HepG2 (cell line): ENCODE data around the gene PBOV1. TPM values are rescaled to one million over a fixed set of nuclear protein-coding genes. Genes with fewer than 3 reads are reported as not detected.

Experiments
- ETV5 ChIP-seq: IDR thresholded peaks from 2 replicates; pipeline ENCODE4 v1.6.1; 2018; ENCODE audit warnings: missing biosample characterization, missing genetic modification reagents, inconsistent platforms, borderline replicate concordance
- FOXA1 ChIP-seq, 2 experiments: fragments of 450-650 bp in 1 of 2; sonication (generic) in 1 of 2; formaldehyde crosslinking in 1 of 2; IDR thresholded peaks; 2 replicates each; pipeline versions ENCODE4 v1.4.0 to v1.6.1; 2016 to 2020; ENCODE audit warnings: missing genetic modification reagents in 1 of 2
- GATAD2A ChIP-seq: IDR thresholded peaks from 2 replicates; pipeline ENCODE4 v1.6.1; 2016
- HNF4A ChIP-seq: sonication (generic); formaldehyde crosslinking; IDR thresholded peaks from 2 replicates; pipeline ENCODE4 v1.4.0; 2020; ENCODE audit warnings: missing genetic modification reagents
- KDM6A ChIP-seq: IDR thresholded peaks from 2 replicates; pipeline ENCODE4 v1.6.1; 2016; ENCODE audit warnings: low read depth
- LCORL ChIP-seq, 2 experiments: fragments of 450-650 bp in 1 of 2; sonication (generic) in 1 of 2; formaldehyde crosslinking in 1 of 2; IDR thresholded peaks; 2 replicates each; pipeline versions ENCODE4 v1.5.0 to v1.6.1; 2017 to 2020; ENCODE audit warnings: antibody characterized with exemption in 1 of 2, missing genetic modification reagents in 1 of 2
- NCOA2 ChIP-seq: sonication (generic); formaldehyde crosslinking; IDR thresholded peaks from 2 replicates; pipeline ENCODE4 v1.8.0; 2022; ENCODE audit warnings: inconsistent platforms
- RBM22 ChIP-seq: fragments of 200-400 bp; formaldehyde crosslinking; optimal IDR thresholded peaks from 2 replicates; pipeline ENCODE3; 2017; ENCODE audit warnings: mild to moderate bottlenecking, low read length, moderate library complexity
- RXRB ChIP-seq: IDR thresholded peaks from 2 replicates; pipeline ENCODE4 v1.6.1; 2016; ENCODE audit warnings: borderline replicate concordance, missing genetic modification reagents, missing compliant biosample characterization
- SMARCE1 ChIP-seq: fragments of 450-650 bp; IDR thresholded peaks from 2 replicates; pipeline ENCODE4 v1.6.1; 2017; ENCODE audit warnings: borderline replicate concordance
- TBX2 ChIP-seq: sonication (generic); formaldehyde crosslinking; IDR thresholded peaks from 2 replicates; pipeline ENCODE4 v1.5.0; 2020; ENCODE audit warnings: missing genetic modification reagents, mild to moderate bottlenecking, borderline replicate concordance
- TCF7 ChIP-seq: sonication (generic); IDR thresholded peaks from 2 replicates; pipeline ENCODE4 v1.6.1; 2016; ENCODE audit warnings: antibody characterized with exemption, low read depth
- ZNF558 ChIP-seq: sonication (generic); formaldehyde crosslinking; IDR thresholded peaks from 2 replicates; pipeline ENCODE4 v1.9.0; 2022; ENCODE audit warnings: mild to moderate bottlenecking, missing genetic modification reagents, borderline replicate concordance
- ZNF572 ChIP-seq: sonication (generic); formaldehyde crosslinking; IDR thresholded peaks from 2 replicates; pipeline ENCODE4 v1.5.1; 2020; ENCODE audit warnings: mild to moderate bottlenecking, missing genetic modification reagents
- ZNF614 ChIP-seq: IDR thresholded peaks from 2 replicates; pipeline ENCODE4 v1.6.1; 2018; ENCODE audit warnings: missing biosample characterization, missing genetic modification reagents, inconsistent platforms, borderline replicate concordance
- polyA plus RNA-seq, 8 experiments: library from polyadenylated mRNA; depleted of rRNA in 3 of 8; stranded (reverse) in 7 of 8; unstranded in 1 of 8; fragments of >200 nt; fragmentation: Illumina TruSeq in 4 of 8; extraction: Trizol in 4 of 8; gene quantifications; 2 replicates each; pipeline versions ENCODE4 v1.2.1 to v1.2.3, GENCODE V29; 2011 to 2016; ENCODE audit warnings: low read depth in 4 of 8, missing spikeins in 1 of 8, mixed read lengths in 1 of 8; ENCODE audit not compliant: insufficient read depth in 1 of 8
- total RNA-seq, 5 experiments: library from RNA; depleted of rRNA; stranded (reverse); fragments of >200 nt; fragmentation: Illumina TruSeq; extraction: Trizol; gene quantifications; 2 replicates each; pipeline ENCODE4 v1.2.3, GENCODE V29; 2016; ENCODE audit warnings: low read depth in 1 of 5
- TF ChIP-seq, protein P1 (sequence below): sonication (generic); formaldehyde crosslinking; IDR thresholded peaks from 2 replicates; pipeline ENCODE4 v1.4.0; 2020; ENCODE audit warnings: missing genetic modification reagents
- TF ChIP-seq, protein P2 (sequence below): IDR thresholded peaks from 2 replicates; pipeline ENCODE4 v1.6.1; 2018; ENCODE audit warnings: missing genetic modification reagents, mild to moderate bottlenecking, missing compliant biosample characterization
- TF ChIP-seq, protein P3 (sequence below): sonication (generic); formaldehyde crosslinking; IDR thresholded peaks from 2 replicates; pipeline ENCODE4 v1.8.0; 2022; ENCODE audit warnings: low read depth, missing genetic modification reagents
- TF ChIP-seq, protein P4 (sequence below): sonication (generic); formaldehyde crosslinking; IDR thresholded peaks from 2 replicates; pipeline ENCODE4 v1.4.0; 2020; ENCODE audit warnings: mild to moderate bottlenecking, missing genetic modification reagents, borderline replicate concordance
- TF ChIP-seq, protein P5 (sequence below): IDR thresholded peaks from 2 replicates; pipeline ENCODE4 v1.6.1; 2016; ENCODE audit warnings: missing genetic modification reagents, missing compliant biosample characterization

PBOV1 gene
- total and polyA plus RNA-seq, 2 of the 13 experiments (the other 11 are each of a cell fraction or from before 2014, with no cell fraction given): not detected

- peak; percentile 22; the same call in 1 of the 2 replicates for TF ChIP-seq TBX2 (CRISPR knock-in tag)
- TF ChIP-seq GATAD2A (CRISPR knock-in tag): peak; percentile 43; the same call in 1 of the 2 replicates
- TF ChIP-seq FOXA1 (IDR thresholded peaks at IDR 0.05): no peak
- TF ChIP-seq FOXA1 (CRISPR knock-in tag; IDR thresholded peaks at IDR 0.05): peak; percentile 80
- TF ChIP-seq HNF4A (CRISPR knock-in tag): peak; percentile 40
- 0 out of 2 replicates have a peak, but pooled peaks have one; percentile 20 for TF ChIP-seq KDM6A
- TF ChIP-seq, protein P1, sequence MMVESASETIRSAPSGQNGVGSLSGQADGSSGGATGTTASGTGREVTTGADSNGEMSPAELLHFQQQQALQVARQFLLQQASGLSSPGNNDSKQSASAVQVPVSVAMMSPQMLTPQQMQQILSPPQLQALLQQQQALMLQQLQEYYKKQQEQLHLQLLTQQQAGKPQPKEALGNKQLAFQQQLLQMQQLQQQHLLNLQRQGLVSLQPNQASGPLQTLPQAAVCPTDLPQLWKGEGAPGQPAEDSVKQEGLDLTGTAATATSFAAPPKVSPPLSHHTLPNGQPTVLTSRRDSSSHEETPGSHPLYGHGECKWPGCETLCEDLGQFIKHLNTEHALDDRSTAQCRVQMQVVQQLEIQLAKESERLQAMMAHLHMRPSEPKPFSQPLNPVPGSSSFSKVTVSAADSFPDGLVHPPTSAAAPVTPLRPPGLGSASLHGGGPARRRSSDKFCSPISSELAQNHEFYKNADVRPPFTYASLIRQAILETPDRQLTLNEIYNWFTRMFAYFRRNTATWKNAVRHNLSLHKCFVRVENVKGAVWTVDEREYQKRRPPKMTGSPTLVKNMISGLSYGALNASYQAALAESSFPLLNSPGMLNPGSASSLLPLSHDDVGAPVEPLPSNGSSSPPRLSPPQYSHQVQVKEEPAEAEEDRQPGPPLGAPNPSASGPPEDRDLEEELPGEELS (CRISPR knock-in tag): peak; percentile 79
- TF ChIP-seq ZNF614 (CRISPR knock-in tag): peak; percentile 77
- TF ChIP-seq, protein P2, sequence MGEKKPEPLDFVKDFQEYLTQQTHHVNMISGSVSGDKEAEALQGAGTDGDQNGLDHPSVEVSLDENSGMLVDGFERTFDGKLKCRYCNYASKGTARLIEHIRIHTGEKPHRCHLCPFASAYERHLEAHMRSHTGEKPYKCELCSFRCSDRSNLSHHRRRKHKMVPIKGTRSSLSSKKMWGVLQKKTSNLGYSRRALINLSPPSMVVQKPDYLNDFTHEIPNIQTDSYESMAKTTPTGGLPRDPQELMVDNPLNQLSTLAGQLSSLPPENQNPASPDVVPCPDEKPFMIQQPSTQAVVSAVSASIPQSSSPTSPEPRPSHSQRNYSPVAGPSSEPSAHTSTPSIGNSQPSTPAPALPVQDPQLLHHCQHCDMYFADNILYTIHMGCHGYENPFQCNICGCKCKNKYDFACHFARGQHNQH: peak; percentile 62; the same call in 1 of the 2 replicates
- TF ChIP-seq, protein P3, sequence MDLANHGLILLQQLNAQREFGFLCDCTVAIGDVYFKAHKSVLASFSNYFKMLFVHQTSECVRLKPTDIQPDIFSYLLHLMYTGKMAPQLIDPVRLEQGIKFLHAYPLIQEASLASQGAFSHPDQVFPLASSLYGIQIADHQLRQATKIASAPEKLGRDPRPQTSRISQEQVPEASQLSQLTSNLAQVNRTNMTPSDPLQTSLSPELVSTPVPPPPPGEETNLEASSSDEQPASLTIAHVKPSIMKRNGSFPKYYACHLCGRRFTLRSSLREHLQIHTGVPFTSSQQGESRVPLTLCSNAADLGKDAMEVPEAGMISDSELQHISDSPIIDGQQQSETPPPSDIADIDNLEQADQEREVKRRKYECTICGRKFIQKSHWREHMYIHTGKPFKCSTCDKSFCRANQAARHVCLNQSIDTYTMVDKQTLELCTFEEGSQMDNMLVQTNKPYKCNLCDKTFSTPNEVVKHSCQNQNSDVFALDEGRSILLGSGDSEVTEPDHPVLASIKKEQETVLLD: no peak
- TF ChIP-seq RXRB (CRISPR knock-in tag): peak; percentile 72; the same call in 1 of the 2 replicates
- peak; percentile 33; the same call in 1 of the 2 replicates for TF ChIP-seq TCF7
- TF ChIP-seq, protein P4, sequence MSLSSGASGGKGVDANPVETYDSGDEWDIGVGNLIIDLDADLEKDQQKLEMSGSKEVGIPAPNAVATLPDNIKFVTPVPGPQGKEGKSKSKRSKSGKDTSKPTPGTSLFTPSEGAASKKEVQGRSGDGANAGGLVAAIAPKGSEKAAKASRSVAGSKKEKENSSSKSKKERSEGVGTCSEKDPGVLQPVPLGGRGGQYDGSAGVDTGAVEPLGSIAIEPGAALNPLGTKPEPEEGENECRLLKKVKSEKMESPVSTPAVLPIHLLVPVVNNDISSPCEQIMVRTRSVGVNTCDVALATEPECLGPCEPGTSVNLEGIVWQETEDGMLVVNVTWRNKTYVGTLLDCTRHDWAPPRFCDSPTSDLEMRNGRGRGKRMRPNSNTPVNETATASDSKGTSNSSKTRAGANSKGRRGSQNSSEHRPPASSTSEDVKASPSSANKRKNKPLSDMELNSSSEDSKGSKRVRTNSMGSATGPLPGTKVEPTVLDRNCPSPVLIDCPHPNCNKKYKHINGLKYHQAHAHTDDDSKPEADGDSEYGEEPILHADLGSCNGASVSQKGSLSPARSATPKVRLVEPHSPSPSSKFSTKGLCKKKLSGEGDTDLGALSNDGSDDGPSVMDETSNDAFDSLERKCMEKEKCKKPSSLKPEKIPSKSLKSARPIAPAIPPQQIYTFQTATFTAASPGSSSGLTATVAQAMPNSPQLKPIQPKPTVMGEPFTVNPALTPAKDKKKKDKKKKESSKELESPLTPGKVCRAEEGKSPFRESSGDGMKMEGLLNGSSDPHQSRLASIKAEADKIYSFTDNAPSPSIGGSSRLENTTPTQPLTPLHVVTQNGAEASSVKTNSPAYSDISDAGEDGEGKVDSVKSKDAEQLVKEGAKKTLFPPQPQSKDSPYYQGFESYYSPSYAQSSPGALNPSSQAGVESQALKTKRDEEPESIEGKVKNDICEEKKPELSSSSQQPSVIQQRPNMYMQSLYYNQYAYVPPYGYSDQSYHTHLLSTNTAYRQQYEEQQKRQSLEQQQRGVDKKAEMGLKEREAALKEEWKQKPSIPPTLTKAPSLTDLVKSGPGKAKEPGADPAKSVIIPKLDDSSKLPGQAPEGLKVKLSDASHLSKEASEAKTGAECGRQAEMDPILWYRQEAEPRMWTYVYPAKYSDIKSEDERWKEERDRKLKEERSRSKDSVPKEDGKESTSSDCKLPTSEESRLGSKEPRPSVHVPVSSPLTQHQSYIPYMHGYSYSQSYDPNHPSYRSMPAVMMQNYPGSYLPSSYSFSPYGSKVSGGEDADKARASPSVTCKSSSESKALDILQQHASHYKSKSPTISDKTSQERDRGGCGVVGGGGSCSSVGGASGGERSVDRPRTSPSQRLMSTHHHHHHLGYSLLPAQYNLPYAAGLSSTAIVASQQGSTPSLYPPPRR (CRISPR knock-in tag): peak; percentile 62; the same call in 1 of the 2 replicates
- no peak for TF ChIP-seq RBM22
- TF ChIP-seq ZNF572 (CRISPR knock-in tag): 0 out of 2 replicates have a peak, but pooled peaks have one; percentile 67
- TF ChIP-seq, protein P5, sequence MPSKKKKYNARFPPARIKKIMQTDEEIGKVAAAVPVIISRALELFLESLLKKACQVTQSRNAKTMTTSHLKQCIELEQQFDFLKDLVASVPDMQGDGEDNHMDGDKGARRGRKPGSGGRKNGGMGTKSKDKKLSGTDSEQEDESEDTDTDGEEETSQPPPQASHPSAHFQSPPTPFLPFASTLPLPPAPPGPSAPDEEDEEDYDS (CRISPR knock-in tag): 0 out of 2 replicates have a peak, but pooled peaks have one; percentile 35
- no peak for TF ChIP-seq ZNF558 (CRISPR knock-in tag)
- TF ChIP-seq LCORL (IDR thresholded peaks at IDR 0.05): no peak; the same call in 1 of the 2 replicates
- peak; percentile 36; the same call in 1 of the 2 replicates for TF ChIP-seq LCORL (CRISPR knock-in tag; IDR thresholded peaks at IDR 0.05)
- TF ChIP-seq ETV5 (CRISPR knock-in tag): peak; percentile 78; the same call in 1 of the 2 replicates
- peak; percentile 49; the same call in 1 of the 2 replicates for TF ChIP-seq NCOA2 (CRISPR knock-in tag)
- no peak for TF ChIP-seq SMARCE1
These were observed 40.7 kb upstream of the PBOV1 start (continued) for GRCh38 chr6:138258991-138259390.
